ENCODE data around the gene TTC38. TPM values are rescaled to one million over a fixed set of nuclear protein-coding genes. Genes with fewer than 3 reads are reported as not detected.
"Not testable (repeated sequence)": the region's sequence is repeated elsewhere in the genome, so short reads cannot be mapped to it uniquely, and the experiment has no call there.

Gene TTC38
- total RNA-seq, 1 experiment from 2014 or later: 18.0 TPM

DNA sequence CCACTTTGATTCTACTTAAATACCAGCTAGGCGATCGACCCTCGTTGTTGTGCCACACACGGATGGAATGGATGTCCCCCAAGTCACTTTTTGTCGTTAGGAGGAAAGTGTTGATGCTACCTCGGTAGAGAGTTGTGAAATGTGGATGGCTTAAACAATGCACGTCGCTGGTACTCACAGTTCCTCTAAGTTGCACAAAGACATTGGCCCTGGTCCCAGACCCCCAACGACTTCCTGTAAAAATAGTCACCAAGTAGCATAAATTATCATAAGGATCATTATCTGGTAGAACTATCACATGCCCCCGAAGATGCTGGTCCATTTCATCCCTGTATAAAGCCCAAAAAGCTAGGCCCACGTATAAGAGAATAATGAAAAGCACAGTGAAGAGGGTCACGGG, 8.4 kb upstream of the TTC38 start:
- H3K4me3 ChIP-seq: no peak overlapping the region
- H3K4me1 ChIP-seq: peaks cover 24% of the 10 kb centered on the region
- H3K27ac ChIP-seq: no peak overlapping the region
- no peaks in the 10 kb centered on the region for H3K27me3 ChIP-seq
- DNase-seq: no peak
- H3K36me3 ChIP-seq: no peaks in the 10 kb centered on the region
- H3K9me3 ChIP-seq (replicated peaks): 0 out of 2 replicates have a peak, but pooled peaks cover 5% of the 10 kb centered on the region

DNA sequence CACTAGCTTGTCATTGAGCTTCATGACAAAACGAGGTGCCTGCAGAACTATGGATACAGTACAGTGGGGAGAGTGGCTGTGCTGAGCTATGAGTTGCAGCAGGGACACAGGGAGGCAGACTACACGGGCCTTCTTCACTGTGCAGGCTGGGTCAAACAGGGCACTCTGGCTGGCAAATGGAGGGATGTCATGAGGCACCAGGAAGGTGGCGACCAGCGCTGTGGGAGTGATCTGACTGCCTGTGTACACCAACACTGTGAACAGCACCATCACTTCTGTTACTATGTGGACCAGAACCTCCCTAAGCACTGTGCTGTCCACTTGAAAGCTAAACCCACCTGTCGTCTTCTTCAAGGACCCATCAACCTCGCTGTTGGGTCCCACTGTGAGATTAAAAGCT, 7.8 kb upstream of the TTC38 start:
- H3K27ac ChIP-seq: no peak overlapping the region
- H3K4me1 ChIP-seq: peaks cover 18% of the 10 kb centered on the region
- H3K4me3 ChIP-seq: no peak overlapping the region
- H3K36me3 ChIP-seq: no peaks in the 10 kb centered on the region
- no peaks in the 10 kb centered on the region for H3K27me3 ChIP-seq
- DNase-seq: no peak
- H3K9me3 ChIP-seq (replicated peaks): 0 out of 2 replicates have a peak, but pooled peaks cover 5% of the 10 kb centered on the region

DNA sequence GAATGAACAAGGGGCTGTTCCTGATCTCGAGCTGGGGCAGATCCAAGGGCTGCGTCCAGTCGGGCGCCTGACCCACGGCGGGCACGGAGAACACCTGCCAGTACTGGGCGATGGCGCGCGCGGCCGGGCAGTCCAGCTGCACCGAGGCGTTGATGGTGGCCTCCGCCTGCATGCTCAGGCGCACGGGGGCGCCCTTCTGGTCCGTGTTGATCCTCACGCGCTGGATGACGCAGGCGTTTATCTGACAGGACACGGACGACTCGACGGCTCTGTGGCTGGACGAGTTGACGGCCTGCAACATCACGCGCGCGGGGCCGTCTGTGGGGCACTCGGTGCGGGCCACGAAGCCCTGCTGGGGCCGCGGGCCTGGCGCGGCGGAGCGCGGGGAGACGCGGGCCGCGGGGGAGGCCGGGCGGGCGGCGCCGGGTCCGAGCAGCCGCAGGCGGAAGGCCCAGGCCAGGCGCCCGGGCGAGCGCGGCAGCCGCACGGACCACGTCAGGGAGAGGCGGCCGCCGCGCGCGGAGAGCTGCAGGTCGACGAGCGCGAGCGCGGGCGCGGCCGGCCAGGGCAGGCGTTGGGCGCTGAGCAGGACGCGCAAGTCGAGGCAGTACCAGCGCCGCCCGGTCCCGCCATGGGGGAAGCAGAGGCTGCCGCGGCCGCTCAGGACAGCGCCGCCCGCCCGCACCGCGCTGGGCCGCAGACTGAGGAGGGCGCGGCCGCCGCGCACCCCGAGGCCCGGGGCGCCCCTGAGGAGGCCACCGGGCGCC, 5.2 kb upstream of the TTC38 start:
- no peak overlapping the region for H3K27ac ChIP-seq
- H3K9me3 ChIP-seq (replicated peaks): peaks cover 9% of the 10 kb centered on the region
- no peak for DNase-seq
- no peak overlapping the region for H3K4me3 ChIP-seq
- H3K36me3 ChIP-seq: no peaks in the 10 kb centered on the region
- H3K4me1 ChIP-seq: no peaks in the 10 kb centered on the region
- no peaks in the 10 kb centered on the region for H3K27me3 ChIP-seq

DNA sequence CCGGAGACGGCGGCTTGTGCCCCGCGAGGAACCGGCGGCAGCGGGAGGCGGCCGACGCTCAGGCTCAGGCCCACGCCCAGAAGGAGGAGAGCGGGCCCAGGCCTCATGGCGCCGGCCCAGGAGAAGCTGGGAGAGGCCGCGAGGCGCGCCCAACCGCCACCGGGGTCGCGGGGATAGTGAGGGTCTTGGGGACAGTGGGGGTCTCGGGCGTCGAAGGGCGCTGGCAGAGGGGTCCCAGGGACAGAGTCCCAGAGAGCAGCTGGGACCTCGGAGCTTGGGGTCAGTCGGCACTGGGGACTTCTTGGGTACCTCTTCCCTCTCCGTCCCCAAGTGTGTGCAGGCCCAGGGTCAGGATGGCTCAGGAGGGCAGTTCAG, 4.6 kb upstream of the TTC38 start, which contains the start of gene PKDREJ:
TSS of gene PKDREJ (minus strand) at position 128 of the 375 bp plus-strand sequence. CDS start at position 107, 21 bp downstream.
- no peak for DNase-seq
- H3K36me3 ChIP-seq: no peaks in the 10 kb centered on the region
- peaks cover 7% of the 10 kb centered on the region for H3K9me3 ChIP-seq (replicated peaks)
- H3K4me1 ChIP-seq: no peaks in the 10 kb centered on the region
- H3K4me3 ChIP-seq: no peak within 1 kb of the TSS
- no peaks in the 10 kb centered on the region for H3K27me3 ChIP-seq
- no peak within 1 kb of the TSS for H3K27ac ChIP-seq

DNA sequence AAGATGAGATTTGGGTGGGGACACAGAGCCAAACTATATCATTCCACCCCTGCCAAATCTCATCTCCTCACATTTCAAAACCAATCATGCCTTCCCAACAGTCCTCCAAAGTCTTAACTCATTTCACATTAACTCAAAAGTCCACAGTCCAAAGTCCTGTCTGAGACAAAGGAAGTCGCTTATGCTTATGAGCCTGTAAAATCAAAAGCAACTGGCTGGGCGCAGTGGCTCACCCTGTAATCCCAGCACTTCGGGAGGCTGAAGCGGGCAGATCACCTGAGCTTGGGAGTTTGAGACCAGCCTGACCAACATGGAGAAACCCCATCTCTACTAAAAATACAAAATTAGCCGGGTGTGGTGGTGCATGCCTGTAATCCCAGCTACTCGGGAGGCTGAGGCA, 3.3 kb upstream of the TTC38 start:
- H3K27ac ChIP-seq; H3K9me3 ChIP-seq (replicated peaks); DNase-seq: not testable (repeated sequence)

DNA sequence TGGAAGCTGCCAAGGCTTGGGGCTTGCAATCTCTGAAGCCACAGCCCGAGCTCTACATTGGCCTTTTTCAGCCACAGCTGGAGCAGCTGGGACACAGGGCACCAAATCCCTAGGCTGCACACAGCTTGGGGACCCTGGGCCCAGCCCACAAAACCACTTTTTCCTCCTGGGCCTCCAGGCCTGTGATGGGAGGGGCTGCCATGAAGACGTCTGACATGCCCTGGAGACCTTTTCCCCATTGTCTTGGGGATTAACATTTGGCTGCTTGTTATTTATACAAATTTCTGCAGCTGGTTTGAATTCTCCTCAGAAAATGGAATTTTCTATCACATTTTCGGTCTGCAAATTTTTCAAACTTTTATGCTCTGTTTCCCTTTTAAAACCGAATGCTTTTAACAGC, 2.2 kb upstream of the TTC38 start:
- H3K9me3 ChIP-seq (replicated peaks); H3K4me3 ChIP-seq; H3K36me3 ChIP-seq; H3K4me1 ChIP-seq; H3K27me3 ChIP-seq; DNase-seq; H3K27ac ChIP-seq: not testable (repeated sequence)

More for the DNA sequence above, 3.3 kb upstream of the TTC38 start:
- not testable (repeated sequence) for H3K36me3 ChIP-seq, H3K4me3 ChIP-seq, H3K27me3 ChIP-seq, H3K4me1 ChIP-seq

DNA sequence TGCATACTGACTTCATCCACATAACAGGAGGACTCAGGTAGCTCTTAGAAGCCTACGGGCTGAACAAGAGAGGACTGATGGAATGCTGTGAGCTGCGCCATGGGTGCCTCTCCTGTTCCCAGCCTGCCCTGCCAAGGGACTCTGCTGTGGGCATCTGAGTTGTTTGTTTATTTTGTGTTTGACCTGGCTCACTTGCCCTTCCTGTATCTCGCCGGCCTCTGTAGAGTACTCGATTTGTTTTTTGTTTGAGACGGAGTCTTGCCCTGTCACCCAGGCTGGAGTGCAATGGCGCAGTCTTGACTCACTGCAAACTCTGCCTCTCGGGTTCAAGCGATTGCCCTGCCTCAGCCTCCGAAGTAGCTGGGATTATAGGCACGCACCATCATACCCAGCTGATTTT, 1.8 kb downstream of the TTC38 start:
- Histone ChIP-seq H3K4me1 (no peaks in the 10 kb centered on the region), H3K36me3 (peaks cover 14% of the 10 kb centered on the region; the same call in 1 of the 2 replicates), H3K9me3 (replicated peaks) (peaks cover 6% of the 10 kb centered on the region), H3K27me3 (no peaks in the 10 kb centered on the region), H3K27ac (no peak overlapping the region), H3K4me3 (no peak overlapping the region)
- no peak for DNase-seq

DNA sequence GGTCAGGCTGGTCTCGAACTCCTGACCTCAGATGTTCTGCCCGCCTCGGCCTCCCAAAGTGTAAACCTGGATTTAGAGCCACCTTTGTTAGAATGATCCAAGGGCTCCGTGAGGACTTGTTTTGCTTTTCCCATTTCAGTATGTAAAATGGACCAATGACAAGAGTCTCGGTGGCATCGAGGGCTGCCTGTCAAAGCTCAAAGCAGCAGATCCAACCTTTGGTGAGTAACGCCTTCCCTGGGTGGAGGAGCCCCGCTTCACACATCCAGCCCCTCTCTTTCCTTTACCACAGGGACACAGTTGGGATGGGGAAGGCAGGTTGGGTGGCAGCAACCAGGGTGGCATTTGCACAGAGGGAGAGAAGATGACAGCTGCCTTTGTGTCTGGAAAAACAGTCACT, 4.4 kb downstream of the TTC38 start:
- DNase-seq: no peak
- H3K4me1 ChIP-seq: no peaks in the 10 kb centered on the region
- no peaks in the 10 kb centered on the region for H3K27me3 ChIP-seq
- H3K4me3 ChIP-seq: no peak overlapping the region
- H3K36me3 ChIP-seq: peaks cover 27% of the 10 kb centered on the region
- H3K27ac ChIP-seq: no peak overlapping the region
- H3K9me3 ChIP-seq (replicated peaks): peaks cover 3% of the 10 kb centered on the region; the same call in 1 of the 2 replicates

DNA sequence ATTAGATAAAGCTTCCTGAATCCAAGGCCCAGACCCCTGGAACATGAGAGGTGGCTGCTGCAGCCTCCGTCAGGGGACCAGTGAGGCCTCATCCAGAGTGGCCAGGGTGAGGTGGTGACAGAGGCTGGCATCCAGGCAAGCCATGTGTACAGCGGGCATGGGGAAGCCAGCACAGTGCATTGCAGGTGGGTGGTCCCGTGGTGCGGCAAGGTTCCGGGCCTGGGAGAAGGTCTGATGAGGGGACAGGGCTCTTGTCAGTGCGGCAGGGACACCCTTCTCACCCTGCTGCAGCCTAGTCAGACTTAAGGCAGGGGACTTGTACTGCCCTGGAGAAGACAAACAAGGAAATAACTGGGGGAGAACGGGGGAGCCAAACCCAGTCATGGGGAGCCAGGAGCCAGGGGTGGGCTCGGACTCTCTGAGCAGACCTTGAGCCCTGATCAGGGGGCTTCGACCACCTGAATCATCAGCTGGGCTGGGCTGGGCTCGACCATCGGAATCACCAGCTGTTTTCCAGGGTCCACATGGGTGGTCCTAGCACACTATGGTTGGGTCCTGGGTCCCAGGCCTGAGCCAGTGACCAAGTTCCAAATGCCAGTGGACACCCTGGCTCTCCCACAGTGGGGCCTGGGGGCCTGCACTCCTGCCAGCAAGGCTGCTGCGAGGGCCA, 5.1 kb downstream of the TTC38 start:
- peaks cover 3% of the 10 kb centered on the region; the same call in 1 of the 2 replicates for H3K9me3 ChIP-seq (replicated peaks)
- no peak for DNase-seq
- no peak overlapping the region for H3K27ac ChIP-seq
- H3K36me3 ChIP-seq: peaks cover 27% of the 10 kb centered on the region
- no peaks in the 10 kb centered on the region for H3K4me1 ChIP-seq
- no peak overlapping the region for H3K4me3 ChIP-seq
- H3K27me3 ChIP-seq: no peaks in the 10 kb centered on the region

DNA sequence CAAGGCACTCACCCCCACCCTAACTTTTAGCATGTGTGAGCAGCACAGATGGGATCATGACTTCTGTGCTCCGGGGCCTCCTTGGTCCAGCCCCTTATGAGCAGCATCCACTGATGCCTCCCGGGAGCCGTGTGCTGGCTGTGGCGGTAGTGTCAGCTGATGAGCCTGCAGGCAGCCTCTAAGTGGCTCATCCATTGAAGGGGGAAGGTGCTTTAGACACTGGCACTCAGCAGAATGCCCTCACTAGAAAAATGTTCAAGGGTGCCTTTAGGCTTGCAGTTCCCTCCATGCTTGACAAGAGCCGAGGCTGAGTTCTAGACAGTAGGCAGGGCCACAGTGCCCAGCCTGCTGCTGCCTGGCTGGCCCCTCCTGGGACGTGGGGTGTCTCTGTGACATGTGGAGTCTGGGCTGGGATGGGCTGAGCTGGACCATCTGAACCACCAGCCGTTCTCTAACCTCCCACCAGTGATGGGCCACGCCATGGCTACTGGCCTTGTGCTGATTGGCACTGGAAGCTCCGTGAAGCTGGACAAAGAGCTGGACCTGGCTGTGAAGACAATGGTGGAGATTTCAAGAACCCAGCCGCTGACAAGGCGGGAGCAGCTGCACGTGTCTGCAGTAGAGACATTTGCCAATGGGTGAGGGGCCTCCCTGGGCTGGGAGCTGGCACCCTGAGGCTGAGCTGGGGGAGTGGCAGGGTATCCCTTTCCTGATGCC, 5.8 kb downstream of the TTC38 start:
- no peak for DNase-seq
- peaks cover 32% of the 10 kb centered on the region for H3K36me3 ChIP-seq
- H3K27ac ChIP-seq: no peak overlapping the region
- no peak overlapping the region for H3K4me3 ChIP-seq
- H3K4me1 ChIP-seq: no peaks in the 10 kb centered on the region
- H3K9me3 ChIP-seq (replicated peaks): peaks cover 3% of the 10 kb centered on the region; the same call in 1 of the 2 replicates
- H3K27me3 ChIP-seq: no peaks in the 10 kb centered on the region

DNA sequence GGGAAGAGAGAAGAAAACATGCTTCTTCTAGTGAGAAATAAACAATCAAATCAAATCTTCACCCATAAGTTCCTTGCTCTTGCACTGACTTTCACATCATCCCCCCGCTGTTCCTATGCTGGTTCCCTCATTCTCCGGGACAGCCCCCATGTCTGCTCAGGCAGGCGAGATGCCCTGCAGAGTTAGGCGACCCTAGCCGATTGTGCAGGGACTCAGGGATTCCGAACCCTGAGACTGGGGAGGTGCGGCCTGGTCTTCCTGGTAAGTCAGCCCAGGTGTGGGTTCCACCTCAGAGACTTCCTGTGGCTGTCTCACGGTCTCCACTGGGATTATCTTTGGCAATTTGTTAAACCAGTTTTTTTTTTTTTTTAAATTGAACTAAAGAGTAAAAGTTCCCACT, 6.6 kb downstream of the TTC38 start:
- Histone ChIP-seq H3K9me3 (replicated peaks) (peaks cover 3% of the 10 kb centered on the region; the same call in 1 of the 2 replicates), H3K4me1 (no peaks in the 10 kb centered on the region), H3K36me3 (peaks cover 39% of the 10 kb centered on the region), H3K27ac (no peak overlapping the region), H3K27me3 (no peaks in the 10 kb centered on the region), H3K4me3 (no peak overlapping the region)
- DNase-seq: no peak

DNA sequence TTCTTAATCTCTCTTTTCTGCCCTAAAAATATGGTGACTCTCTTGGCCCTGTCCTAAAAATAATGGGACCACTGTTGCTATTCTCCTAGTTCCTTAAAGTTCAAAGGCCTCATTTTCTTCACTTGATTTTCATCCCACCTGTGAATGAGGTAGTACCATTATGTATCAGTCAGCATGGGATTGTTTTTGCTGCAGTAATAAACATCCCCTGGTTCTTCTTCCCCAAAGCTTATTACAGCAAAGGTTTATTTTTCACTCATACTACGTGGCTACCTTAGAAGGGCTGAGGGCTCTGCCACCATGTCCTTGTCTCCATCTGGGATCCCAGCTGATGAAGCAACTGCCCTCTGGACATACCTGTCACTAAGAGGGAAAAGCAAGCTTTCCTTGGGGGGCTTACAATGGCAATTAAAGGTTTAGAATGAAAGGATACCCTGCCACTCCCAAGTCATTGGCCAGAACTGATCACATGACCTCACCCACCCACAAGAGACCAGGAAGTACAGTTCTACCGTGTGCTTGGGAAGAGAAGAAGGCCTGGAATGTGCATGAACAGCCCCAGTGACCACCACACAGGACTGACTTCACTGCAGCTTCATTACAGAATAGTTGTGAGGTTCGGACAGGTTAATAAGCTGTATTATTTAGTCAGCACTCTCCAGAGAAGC, 7.8 kb downstream of the TTC38 start:
- Histone ChIP-seq H3K36me3 (peaks cover 39% of the 10 kb centered on the region), H3K27ac (no peak overlapping the region), H3K27me3 (no peaks in the 10 kb centered on the region), H3K4me3 (no peak overlapping the region), H3K9me3 (replicated peaks) (peaks cover 3% of the 10 kb centered on the region; the same call in 1 of the 2 replicates), H3K4me1 (no peaks in the 10 kb centered on the region)
- no peak for DNase-seq

DNA sequence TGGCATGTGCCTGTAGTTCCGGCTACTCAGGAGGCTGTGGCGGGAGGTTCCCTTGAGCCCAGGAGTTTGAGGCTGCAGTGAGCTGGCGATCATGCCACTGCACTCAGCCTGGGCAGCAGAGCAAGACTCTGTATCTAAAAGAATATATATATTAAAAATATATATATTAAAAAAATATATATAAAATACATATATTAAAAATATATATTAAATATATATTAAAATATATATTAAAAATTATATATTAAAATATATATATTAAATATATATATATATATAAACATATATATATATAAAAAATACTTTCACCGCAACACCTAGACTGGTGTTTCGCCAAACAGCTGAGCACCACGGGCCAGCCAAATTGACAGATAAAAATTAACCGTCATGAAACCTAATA, 8.8 kb downstream of the TTC38 start:
- no peak for DNase-seq
- Histone ChIP-seq H3K27me3 (no peaks in the 10 kb centered on the region), H3K4me3 (no peak overlapping the region), H3K36me3 (peaks cover 39% of the 10 kb centered on the region), H3K4me1 (no peaks in the 10 kb centered on the region), H3K27ac (no peak overlapping the region), H3K9me3 (replicated peaks) (peaks cover 3% of the 10 kb centered on the region; the same call in 1 of the 2 replicates)
